ENCODE measurements around the gene SS18L1.

Gene SS18L1

DNA sequence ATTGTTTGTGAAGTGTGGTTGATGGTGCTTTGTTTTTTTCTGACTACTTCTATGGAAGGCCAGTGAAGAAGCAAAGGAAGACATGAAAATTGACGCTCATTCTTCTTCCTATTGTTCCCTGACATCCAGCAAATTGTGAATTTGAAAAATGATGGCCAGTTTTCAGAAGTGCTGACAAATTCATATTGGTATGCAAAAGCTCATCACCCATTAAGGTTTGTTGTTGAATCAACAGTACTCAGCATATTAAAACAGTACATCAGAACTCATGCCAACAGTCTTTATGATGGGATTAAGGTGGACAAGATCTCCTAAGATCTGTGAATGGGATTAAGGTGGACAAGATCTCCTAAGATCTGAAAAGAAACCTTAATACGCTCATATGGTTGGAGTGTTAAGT is 38.2 kb downstream of the SS18L1 start:
- no peak for DNase-seq
- in situ Hi-C loops (cut with HindIII; ENCODE audit: low pct_ligation_motif_present, low pct_unique_long_range_greater_than_20kb, low sequenced_read_pairs) = no loop called here

DNA sequence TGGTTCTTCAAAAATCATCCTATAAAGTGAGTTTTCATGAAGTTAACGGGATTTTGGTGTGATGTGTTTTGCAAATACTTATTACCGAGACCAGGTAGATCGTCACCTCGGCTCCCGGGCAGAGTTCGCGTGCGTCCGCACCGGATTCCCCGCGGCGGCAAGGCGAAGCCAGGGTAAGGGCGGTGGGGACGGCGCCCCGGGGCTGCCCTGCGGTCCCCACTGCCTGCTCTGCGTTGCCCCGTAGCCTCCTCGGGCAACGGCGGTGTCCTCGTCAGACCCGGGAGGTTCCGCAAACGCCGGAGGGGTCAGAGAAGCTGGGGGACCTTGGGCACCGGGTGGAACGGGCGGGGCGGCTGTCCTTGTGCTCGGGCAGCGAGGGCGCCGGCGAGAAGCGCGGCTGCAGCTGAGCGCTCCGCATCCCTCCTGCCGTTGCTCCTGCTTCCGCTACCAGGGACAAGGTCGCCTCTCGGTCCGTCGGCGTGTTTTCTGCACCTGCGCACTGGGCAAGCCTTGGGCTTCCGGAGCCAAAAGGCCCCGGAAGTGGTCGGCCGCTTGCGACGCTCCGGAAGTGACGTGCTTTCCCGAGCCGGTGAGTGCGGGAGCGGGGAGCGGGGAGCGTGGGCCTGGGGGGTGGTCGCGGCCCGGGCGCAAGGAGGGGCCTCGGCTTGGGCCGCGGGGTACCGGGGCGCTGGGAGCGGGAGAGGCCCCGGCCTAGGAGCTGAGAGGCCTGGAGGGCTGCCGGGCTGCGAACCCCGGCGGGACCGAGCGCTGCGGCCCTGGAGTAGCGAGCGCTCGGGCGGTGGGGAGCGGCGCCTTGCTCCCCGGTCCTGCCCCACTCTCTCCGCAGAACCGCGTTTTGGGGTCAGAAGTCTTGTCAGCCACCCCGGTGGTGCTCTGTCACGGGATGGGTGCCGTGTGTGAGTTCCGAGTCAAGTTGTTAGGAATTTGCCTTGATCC is 39.2 kb downstream of the SS18L1 start, which contains the start of gene MTG2:
MTG2 (plus strand) TSS at position 560 of the 957 bp plus-strand sequence. CDS start 10,393 bp downstream, outside the sequence.
- peak; percentile 94 for DNase-seq
- in situ Hi-C loops (cut with HindIII; ENCODE audit: low pct_ligation_motif_present, low pct_unique_long_range_greater_than_20kb, low sequenced_read_pairs) = no loop called here

DNA sequence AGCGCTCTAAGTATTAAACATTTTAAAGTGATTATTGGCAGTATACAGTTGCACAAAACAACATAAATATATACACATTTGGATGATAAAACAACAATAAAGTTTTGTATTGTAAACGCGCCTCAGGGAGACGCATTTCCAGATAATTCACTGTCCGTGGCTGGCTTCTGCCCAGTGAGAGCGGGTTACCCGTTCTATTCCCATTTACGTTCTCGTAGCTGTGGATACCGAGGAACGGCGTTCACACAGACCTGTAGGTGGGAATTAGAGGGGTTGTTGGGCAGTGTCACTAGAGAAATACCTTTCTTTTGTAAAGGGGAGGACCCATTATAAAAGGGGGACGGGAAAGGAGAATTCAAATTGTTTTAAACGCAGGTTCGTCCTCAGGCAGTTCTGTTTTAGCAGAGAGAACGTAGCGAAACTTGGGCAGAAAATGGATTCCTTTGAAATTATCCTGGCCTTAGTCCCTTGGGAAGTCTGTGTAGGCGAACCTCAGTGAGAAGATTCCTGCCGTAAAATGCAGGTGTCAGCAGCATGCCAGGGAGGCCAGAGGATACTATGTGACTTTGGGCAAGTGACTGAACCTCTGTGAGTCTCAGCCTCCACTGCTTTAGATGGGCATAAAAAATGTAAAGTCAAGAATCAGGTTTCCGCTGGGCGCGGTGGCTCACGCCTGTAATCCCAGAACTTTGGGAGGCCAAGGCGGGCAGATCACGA is 40.0 kb downstream of the SS18L1 start:
- peak; percentile 3 for DNase-seq
- in situ Hi-C loops (cut with HindIII; ENCODE audit: low pct_ligation_motif_present, low pct_unique_long_range_greater_than_20kb, low sequenced_read_pairs) = no loop called here

DNA sequence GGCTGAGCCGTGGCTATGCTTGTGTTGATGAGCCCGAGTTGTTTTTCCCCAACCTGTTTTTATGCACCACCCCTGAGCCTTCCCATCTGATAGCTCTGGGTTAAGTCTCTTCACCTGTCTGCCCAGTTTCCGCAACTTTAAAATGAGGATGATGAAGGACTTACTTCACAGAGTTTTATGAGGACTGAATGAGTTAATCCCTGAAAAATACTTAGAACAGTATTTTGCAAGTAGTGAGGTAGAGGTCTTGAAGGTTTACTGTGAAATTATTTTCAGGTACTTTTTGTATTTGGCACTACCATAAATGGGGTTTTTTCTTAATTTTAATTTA is 42.5 kb downstream of the SS18L1 start:
- DNase-seq = no peak
- in situ Hi-C loops (cut with HindIII; ENCODE audit: low pct_ligation_motif_present, low pct_unique_long_range_greater_than_20kb, low sequenced_read_pairs) = no loop called here

DNA sequence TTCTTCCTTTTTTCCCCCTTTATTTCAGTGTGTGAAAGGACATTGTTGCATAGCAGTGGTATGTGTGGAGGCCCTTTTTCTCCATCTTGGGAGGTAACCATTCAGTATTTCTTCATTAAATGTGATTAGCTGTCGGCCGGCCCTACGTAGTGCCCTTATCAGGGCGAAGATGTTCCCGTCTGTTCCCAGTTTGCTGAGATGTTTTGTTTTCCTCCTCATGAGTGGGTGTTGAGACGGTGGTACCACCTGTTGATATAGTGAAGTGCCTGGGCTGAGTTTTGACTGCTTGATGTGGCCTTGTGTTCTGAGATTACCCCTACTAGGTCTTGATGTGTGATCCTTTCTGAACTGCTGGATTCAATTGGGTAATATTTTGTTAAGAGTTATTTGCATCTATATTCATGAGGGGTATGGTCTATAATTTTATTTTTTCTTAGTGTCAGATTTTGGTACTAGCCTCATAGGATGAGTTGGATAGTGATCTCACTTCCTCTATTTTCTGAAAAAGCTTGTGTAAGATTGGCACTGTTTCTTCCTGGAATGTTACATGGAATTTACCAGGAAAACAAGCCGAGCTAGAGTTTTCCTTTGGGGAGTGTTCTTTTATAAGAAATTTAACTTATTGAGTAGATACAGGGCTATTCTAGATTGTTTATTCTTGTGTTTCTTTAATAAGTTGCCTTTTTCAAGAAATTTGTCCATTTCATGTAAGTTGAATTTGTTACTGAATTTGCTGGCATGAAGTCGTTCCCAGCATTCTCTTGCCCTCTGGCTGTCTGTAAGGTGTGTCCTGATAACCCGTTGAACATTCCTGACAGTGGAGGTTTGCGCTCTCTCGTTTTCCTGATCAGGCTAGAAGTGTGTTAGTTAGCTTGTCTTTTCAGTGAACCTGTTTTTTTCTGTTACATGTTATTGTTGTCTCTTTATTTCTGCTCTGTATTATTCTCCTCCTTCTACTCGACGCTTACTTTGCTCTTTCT is 43.6 kb downstream of the SS18L1 start:
- no peak for DNase-seq
- in situ Hi-C loops (cut with HindIII; ENCODE audit: low pct_ligation_motif_present, low pct_unique_long_range_greater_than_20kb, low sequenced_read_pairs) = no loop called here

DNA sequence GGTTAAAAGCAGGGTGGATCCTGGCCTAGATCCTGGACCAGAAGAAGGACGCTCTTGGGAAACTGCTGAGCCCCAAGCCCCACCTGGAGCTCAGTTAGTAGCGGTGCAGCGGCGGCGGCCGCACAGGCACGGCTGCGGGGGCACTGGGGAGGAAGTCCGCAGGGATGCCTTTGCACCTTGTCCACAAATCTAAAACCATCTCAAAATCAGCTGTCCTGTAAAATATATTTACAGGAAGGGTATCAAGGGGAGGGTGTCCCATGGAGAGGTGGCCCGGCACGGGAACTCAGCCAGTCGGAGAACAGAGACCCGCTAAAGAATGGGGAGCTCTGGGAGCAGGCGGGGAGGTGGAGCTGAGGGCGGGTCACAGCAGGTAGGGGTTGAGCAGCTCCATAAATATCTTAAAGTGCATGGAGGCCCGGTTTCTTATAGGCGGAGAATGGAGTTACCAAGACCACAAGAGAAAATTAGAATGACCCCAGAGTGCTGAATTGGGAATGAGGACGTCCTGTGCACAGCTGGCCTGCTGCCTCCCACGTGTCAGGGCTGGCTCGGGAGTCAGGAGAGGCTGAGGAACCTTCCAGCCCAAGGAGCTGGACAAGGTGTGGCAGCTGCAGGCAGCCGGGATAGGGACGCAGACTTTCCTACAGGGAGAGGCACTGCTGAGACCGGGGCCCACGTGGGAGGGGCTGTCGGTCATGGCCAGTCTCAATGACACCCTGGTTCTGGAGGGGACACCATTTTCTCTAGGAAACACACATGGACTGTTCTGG is 47.3 kb downstream of the SS18L1 start:
- no peak for DNase-seq
- in situ Hi-C loops (cut with HindIII; ENCODE audit: low pct_ligation_motif_present, low pct_unique_long_range_greater_than_20kb, low sequenced_read_pairs) = no loop called here

DNA sequence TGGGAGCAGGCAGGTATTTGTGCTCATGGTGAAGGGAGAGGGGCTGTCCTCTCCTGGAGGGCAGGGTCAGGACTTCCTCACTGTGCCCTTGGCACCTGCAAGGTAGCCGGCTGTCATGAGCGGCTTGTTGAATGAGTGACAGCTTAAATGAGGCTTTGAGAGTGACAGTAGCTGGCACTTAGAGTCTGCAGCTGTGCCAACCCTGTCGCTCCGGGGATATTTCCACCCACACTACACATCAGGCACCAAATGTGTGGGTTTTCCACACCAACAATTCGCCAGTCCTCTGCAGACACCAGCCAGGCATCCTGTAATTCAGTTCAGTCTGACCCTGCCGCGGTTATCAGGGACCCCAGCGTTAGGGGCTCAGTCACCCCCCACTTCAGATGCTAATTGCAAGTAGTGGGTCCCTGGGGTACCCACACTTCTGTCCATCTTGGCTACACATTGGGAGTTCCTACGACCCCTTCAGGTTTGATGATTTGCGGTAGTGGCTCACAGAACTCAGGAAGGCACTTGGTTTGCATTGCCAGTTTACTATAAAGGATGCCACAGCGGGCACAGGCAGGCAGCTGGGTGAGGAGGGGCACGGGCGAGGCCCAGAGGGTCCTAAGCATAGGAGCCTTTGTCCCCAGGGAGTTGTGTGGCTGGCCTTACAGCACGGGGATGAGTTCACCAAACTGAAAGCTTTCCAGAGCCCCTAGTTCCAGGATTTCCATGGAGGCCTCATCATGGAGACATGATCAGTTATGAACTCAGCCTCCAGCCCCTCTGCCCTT is 48.4 kb downstream of the SS18L1 start:
- in situ Hi-C loops (cut with HindIII; ENCODE audit: low pct_ligation_motif_present, low pct_unique_long_range_greater_than_20kb, low sequenced_read_pairs) = no loop called here
- no peak for DNase-seq

DNA sequence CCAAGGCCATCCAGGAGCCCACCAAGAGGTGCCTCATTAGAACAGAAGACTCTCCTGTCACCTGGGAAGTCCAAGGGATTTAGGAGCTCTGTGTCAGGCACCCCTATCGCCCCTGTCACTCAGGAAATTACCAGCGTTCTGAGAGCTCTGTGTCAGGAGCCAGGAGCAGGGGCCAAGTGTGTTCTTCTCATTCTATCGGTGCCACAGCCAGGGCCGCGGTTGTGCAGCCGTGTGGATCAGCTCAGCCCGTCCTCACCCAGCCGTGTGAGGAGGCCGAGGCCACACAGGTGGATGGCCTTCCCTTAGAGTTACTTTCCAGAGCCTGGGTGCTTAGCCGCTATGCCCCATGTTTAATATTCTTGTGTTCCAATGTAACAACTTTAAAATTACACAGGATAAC is 49.1 kb downstream of the SS18L1 start:
- in situ Hi-C loops (cut with HindIII; ENCODE audit: low pct_ligation_motif_present, low pct_unique_long_range_greater_than_20kb, low sequenced_read_pairs) = no loop called here
- no peak for DNase-seq

DNA sequence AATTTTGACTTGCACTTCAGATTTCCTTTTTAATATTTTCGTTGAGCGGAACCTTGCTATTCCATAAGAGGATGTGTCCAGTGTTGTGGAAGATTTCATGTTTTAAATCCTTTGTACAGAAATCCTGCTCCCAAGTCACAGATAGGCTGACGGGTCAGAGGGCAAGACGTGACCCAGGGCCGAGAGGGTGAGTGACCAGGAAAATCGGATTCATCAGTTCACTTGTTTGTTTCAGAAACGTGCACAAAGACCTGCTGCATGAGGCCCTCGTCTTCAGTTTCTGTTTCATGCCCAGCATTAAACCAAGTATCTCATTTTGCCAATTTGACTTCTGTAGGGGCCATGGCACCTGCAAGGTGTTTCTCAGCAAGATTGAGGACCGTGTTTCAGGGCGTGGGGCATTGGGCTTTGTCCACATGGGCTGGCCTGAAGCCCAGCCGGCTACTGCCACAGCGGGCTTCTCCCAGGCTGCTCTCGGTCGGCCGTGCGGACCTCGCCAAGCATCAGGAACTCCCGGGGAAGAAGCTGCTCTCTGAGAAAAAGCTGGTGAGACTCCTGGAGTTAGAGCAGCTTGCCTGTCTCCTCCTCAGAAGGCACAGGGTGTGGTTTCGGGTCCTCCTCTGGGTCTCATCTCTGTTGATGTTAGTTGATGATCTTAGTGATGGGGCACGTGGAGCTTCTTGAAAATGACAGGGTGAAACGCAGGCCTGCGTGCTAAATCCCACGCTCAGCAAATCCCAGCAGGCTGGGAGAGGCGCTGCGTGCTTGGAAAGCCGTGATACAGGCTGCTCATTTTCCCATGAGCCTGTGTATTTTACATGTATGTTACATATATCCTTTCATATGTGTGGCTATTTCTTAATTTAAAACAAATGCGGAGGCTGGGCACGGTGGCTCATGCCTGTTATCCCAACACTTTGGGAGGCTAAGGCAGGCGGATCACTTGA is 49.8 kb downstream of the SS18L1 start:
- in situ Hi-C loops (cut with HindIII; ENCODE audit: low pct_ligation_motif_present, low pct_unique_long_range_greater_than_20kb, low sequenced_read_pairs) = no loop called here
- no peak for DNase-seq

DNA sequence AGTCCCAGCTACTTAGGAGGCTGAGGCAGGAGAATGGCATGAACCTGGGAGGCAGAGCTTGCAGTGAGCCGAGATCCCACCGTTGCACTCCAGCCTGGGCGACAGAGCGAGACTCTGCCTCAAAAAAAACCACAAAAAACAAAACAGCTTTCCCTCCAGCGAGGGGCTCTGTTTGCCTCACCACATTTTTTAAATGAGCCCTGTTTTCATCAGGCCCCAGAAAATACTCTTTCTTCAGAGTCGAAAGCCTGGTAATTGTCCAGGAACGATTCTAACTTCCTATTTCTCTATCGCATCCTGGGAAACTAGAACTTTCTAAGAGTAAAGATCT is 51.5 kb downstream of the SS18L1 start:
- in situ Hi-C loops (cut with HindIII; ENCODE audit: low pct_ligation_motif_present, low pct_unique_long_range_greater_than_20kb, low sequenced_read_pairs) = no loop called here
- no peak for DNase-seq

DNA sequence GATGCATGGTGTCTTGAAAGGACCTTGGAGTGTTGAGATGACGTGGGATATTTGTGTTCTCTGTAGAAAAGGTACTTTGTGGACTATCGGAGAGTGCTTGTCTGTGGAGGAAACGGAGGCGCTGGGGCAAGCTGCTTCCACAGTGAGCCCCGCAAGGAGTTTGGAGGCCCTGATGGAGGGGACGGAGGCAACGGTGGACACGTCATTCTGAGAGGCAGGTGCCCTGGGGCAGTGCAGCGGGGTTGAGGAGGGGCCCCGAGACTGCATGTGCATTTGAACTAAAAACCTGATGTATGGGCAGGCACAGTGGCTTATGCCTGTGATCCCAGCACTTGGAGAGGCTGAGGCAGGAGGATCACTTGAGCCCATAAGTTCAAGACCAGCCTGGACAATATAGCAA is 52.2 kb downstream of the SS18L1 start:
- in situ Hi-C loops (cut with HindIII; ENCODE audit: low pct_ligation_motif_present, low pct_unique_long_range_greater_than_20kb, low sequenced_read_pairs) = no loop called here
- no peak for DNase-seq

DNA sequence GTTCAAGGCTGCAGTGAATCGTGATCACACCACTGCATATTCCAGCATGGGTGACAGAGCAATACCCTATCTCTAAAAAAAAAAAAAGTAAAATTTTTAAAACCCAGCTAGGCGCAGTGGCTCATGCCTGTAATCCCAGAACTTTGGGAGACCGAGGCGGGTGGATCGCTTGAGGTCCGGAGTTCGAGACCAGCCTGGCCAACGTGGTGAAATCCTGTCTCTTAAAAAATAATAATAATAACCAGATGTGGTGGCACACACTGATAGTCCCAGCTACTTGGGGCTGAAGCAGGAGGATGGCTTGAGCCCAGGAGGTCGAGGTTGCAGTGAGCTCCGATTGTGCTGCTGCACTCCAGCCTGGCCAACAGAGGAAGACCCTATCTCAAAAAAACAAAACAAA is 52.7 kb downstream of the SS18L1 start:
- in situ Hi-C loops (cut with HindIII; ENCODE audit: low pct_ligation_motif_present, low pct_unique_long_range_greater_than_20kb, low sequenced_read_pairs) = no loop called here
- DNase-seq = no peak

DNA sequence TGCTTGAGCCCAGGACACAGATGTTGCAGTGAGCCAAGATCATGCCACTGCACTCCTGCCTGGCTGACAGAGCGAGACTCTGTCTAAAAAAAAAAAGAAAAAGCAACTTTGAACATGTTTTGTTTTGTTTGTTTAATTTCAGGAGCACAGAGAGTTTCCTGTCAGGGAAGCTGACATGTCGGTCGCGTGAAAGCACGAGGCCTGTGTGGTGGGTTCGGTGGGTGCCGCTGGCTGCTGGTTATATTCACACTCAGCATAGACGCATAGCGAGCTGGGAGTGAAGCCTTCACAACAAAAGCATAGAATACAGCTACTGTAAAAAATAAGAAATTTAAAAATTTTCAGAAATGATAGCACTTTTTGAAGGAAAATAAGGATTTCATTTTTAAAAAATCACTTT is 53.7 kb downstream of the SS18L1 start:
- DNase-seq = no peak
- in situ Hi-C loops (cut with HindIII; ENCODE audit: low pct_ligation_motif_present, low pct_unique_long_range_greater_than_20kb, low sequenced_read_pairs) = no loop called here

DNA sequence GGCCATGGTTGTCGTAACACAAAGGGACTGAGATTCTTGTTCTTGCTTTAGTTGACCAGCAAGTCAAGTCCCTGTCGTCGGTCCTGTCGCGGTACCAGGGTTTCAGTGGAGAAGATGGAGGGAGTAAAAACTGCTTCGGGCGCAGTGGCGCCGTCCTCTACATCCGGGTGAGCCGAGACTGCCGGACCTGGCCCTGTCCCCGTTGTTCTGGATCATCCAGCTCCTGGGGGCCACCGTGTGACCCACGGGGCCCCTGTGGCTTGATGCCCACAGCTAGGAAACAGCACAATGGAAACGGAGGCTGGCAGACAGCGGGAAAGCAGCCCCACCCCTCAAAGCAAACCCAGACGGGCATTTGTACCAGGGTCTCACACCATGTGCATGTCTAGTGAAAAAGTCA is 54.2 kb downstream of the SS18L1 start:
- in situ Hi-C loops (cut with HindIII; ENCODE audit: low pct_ligation_motif_present, low pct_unique_long_range_greater_than_20kb, low sequenced_read_pairs) = no loop called here
- no peak for DNase-seq

DNA sequence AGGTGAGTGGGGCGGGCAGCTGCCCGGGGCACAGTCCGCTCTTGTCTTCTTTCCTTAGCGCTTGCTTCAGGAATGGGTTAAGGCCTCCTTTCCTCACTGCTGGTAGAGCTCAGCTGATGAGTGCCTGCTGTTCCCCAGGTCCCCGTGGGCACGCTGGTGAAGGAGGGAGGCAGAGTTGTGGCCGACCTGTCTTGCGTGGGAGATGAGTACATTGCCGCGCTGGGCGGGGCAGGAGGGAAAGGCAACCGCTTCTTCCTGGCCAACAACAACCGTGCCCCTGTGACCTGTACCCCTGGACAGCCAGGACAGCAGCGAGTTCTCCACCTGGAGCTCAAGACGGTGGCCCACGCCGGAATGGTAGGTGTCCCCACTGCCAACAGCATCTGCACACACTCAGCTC is 54.9 kb downstream of the SS18L1 start:
- in situ Hi-C loops (cut with HindIII; ENCODE audit: low pct_ligation_motif_present, low pct_unique_long_range_greater_than_20kb, low sequenced_read_pairs) = no loop called here

DNA sequence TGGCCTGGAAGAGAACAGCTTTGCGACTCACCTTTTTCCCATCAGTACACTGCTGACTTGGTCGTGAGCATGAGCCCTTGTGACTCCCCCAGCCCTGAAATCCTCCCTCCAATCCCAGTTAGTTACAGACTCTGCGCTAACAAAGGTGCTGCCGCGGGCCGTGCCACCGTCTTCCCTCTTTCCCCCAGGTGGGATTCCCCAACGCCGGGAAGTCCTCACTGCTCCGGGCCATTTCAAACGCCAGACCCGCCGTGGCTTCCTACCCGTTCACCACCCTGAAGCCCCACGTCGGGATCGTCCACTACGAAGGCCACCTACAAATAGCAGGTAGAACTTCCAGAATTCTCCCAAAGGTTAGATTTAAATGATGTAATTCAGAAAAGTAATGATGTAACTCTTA is 55.4 kb downstream of the SS18L1 start:
- in situ Hi-C loops (cut with HindIII; ENCODE audit: low pct_ligation_motif_present, low pct_unique_long_range_greater_than_20kb, low sequenced_read_pairs) = no loop called here
- DNase-seq = no peak

More for the DNA sequence above, 54.9 kb downstream of the SS18L1 start:
- no peak for DNase-seq

Data from ACHN (cell line).